DMS114 treated with DMSO at 0.1 percent for 48 hours (cell line): ENCODE measurements around the gene BICD1.

Source experiments
- DNase-seq: peaks from one replicate; lab custom pipeline; 2025; ENCODE audit not compliant: unreplicated experiment; lab: John Stamatoyannopoulos, UW

The BICD1 gene

DNA sequence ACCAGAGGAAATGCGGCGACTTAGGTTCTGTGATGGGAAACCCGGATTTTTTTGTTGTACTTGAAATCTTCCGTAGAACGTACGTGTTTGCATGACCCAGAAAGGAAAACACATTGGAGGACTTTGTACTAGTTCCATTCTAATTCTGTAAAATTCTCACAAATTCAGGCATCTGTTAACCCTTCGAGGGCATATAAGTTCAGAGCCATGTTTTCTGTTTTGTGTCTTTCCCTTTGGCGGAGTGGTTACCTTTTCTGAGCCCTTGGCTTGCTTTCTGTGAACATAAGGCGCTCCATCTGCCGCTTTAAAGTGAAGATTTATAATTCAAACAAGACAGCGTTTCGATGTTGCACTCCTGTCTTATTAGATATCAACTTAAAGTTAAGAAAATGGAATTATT, 34.2 kb downstream of the BICD1 start:
- DNase-seq = no peak

DNA sequence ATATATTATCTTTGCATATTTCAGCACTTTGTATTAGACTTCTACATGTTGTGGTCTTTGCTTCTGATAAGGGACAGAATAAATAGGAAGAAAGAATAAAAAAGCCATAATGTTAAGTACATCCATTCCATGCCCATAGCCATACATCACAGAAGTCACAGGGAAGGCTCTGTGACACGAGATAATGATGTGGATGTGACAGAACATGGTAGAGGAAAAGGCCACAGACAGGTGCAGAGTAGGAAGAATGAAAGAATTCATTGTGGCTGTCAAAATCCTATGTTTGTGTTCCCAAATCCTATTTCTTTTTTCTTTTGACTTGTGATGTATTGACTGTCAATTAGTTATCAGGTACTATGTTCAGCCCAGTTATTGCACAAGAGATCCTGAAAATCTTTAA, 38.4 kb downstream of the BICD1 start:
- DNase-seq = no peak

DNA sequence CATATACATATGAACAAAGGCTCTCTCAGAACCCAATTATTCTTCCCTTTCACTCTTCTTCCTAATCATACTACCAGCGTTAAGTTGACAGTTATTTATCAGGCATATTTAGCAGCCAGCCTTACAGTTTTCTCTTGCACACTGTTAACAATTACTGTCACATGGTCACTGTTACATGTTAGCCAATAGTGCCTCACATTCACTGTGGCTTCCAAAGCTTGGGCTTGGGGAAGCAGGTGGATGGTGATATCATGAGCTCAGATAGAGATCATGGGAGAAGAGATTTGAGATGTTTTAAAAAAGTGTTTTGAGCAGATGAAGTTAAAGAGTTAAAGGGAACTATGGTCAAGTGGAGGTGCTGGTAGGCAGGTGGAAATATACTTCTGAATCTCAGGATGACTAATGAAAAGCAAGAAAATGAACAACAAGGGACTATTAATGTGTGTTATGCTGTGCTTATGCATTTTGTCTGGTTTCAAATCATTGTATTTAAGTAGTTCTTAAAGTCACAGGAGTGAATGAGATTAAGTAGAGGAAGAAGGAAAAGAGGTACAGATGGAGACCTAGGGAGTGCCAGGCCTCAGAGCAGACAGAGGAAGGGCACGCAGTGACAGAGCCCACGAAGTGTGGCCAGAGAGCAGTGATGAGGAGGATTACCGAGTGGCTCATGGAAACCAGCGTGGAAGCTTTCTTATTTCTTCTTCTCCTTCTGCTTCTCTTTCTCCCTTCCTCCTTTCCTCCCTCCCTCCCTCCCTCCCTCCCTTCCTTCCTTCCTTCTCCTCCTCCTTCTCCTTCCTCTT, 39.6 kb downstream of the BICD1 start:
- no peak for DNase-seq

DNA sequence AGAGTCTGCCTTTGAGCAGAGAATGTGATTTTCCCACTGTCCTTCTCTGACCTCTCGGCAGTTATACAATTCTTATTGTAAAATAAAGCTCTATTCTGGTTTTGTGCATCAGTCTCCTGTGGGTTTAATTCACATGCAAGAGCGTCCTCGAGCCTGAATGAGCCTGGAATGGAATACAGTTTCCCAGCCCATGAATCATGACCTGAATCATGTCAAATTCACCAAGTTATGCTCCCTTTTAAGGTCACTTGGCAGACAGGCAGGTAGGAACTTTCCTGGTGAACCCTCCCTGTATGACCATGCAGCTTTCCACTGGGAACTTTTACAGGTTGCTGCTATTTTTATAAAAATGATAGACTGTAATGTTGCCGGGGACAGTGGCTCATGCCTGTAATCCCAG, 41.7 kb downstream of the BICD1 start:
- DNase-seq = no peak

DNA sequence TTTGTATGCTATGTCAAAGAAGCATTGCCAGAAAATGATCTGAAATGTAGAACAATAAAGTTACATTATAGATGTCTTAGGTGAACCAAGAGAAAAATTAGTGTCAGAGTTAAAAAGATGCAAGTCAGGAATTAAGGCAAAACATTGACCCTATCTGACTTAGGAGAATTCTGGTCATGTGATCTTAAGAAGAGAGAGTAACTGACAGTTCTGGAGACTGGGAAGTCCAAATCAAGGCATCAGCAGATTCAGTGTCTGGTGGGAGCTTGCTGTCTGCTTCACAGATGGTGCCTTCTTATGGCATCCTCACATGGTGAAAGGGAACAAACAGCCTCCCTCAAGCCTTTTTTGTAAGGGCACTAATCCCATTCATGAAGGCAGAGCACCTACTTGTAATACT, 42.8 kb downstream of the BICD1 start:
- no peak for DNase-seq

DNA sequence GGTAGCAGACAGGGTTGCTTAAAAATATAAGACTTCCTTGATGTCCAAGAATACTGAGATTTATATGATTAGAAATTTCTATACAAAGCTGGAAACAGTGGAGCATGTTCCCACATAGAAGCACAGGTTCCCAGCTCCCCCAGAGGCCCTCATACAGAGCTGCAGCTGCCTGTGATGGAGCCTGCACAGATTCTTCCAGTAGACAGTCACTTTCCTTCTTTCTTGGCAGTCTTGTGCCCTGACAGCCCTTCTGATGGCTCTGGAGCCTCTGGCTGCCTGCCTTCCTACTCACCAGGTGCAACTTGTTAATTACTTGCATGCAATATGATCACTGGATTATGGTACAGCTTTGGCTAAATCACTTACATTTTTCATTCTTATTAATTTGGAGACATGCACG, 44.4 kb downstream of the BICD1 start:
- no peak for DNase-seq

DNA sequence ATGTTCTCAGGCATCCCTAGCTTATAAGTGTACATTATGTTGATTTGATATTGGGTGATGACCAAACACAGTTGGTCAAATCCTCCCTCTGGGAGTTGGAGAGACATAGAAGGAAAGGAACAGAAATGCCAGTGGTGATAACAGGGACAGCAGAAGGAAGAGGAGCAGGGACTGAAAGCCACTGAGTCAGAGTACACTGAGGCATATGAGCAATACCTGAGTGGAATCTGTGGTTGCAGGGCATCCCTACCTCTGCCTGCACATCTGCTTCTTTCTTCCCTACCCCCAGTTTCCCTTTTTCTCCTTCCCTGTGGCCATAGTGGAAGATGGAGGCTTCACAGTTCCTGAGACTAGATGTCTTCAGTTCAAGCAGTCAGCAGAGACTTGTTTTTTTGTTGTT, 44.9 kb downstream of the BICD1 start:
- DNase-seq = no peak

DNA sequence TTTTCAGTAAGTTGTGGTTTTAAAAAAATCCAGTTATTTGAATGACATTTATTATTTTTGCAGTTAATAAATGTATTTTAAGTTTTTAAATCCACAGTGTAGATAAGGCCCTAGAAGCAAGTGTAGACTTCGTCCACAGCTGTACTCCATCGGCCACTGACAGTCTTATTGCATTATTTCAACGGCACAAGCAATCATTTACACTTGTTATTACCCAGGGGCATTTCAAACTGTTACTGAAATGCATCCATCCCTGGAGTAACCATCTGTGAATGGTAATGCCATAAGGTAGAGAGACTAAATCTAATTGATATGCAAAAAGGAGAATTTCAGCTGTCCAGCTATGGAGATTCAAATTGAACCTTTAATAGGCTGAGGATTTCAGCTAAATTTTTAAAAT, 48.4 kb downstream of the BICD1 start:
- DNase-seq = no peak

DNA sequence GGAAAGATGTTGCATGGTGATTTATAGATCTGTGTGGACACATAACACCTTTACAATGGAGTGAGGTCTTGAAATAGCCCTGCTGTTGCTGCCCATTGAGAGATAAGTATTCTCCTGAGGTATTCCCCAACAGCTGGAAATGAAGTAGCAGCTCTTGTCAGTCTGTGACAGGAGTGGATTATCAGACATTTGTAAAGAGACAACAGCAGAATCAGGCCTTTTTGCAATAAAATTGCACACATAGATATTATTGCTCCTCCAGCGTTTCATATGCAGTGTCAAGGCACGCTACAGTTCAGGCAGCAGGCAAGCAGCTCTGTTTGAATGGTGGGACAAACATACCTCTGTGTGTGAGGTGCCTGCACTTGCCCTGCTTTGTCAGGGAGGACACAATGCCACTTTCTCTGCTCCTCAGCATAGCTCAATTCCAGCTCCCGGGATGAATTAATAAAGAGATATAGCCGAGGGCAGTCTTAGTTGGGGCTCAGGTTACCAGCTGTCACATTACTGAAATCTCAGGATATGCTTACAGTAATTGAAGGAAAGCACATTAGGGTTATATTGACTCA, 49.4 kb downstream of the BICD1 start:
- DNase-seq = no peak

DNA sequence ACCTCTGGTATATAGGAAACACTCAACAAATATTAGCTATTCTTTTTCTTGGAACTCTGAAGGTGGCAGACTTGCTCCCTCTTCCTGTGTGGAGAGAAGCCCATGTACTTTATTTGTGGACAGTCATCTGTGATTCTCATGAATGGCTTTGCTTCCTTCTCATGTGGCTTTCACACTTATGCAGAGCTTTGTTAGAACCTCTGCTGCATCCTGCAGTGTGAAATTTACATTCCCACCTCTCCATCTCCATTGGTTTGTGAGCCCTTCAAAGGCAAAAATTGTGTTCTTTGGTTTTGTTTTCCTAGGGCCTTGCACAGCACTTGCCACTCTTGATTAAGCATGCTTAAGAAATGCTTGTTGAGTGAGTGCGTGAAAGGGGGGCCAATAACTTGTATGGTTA, 51.9 kb downstream of the BICD1 start:
- DNase-seq = no peak

DNA sequence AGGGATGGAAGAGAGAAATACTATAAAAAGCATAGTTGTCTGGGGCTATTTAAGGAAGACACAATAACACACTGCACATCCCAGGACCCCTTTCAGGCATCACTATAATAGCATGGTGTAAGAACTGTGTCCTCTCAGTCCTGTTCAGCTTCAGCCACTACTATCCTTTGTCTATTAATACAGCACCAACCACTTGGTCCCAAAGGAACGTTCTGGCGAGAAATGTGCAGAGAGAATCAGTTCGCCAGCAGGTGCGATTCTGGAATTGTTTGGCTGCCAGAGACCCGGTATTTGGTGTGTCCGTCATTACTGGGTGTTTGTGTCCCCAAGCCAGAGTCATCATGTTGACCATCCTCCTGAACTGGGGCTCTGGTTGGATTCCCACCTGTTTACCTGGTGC, 52.7 kb downstream of the BICD1 start:
- DNase-seq = no peak

DNA sequence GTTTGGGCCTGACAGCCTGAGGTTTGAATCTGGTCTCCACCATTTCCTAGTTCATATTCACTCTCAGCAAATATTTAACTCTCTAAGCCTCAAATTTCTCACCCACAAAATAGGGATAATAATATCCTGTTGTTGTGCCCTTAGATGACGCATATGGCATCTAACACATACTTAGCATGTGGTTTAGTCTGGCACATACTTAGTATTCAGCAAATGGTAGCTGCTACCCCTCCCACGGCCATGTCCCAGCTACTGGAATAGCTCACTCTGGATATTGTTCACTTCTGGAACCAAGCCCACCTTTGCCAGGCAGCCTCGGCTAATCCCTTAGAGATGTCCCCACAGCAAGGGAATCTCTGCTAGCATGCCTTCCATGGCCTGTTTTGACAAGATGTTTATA, 53.3 kb downstream of the BICD1 start:
- DNase-seq = no peak

DNA sequence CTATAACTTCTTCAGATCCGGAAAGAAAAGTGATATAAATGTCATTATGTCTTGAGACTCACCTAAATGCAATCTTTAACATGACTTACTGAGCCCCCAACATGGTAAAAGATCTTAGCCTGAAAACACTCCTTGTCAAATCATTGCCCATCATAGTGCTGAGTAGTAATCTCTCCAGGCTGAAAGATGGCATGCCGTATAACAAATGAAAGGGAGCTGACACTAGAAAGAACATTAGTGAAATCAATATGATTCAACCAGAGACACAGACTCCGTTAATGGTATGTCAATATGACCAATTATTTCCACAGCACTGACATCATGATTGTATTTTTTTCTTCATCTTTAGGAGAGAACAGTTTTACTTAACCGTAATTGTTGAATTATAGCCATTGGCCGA, 54.4 kb downstream of the BICD1 start:
- no peak for DNase-seq

DNA sequence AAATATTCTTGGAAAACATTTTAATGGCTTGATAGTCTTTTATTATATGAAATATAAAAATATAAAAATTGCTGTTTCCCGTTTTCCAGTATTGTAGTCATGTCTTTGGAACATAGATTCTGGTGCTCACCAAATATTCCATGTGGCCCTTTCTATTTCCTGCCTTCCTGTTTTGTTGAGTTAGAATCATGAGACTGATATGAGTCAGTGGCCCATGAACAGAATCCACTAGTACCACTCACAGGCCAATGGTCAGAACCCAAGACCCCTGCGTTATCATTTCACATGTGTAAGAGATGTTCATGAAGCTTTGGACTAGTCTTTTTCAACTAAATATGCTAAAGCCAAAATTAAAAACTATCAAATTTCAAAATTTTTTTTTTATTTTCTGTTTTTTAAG, 56.9 kb downstream of the BICD1 start:
- DNase-seq = no peak

DNA sequence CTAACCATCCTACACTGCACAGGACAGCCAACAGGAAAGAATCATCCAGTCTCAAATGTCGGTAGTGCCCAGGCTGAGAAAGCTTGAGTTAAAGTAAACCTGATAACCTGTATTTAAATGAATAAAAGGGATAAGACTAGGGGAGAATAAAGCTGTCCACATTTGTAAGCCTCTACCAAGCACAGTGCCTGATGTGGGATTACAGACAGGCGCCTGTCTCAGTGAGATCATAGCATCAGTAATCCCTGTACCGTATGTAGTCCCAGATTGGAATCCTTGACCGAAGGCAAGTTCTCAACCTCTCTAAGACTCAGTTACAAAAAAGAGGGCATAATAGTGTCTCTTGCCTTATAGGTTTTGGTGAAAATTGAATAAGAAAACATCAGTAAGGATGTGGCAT, 59.9 kb downstream of the BICD1 start:
- no peak for DNase-seq

DNA sequence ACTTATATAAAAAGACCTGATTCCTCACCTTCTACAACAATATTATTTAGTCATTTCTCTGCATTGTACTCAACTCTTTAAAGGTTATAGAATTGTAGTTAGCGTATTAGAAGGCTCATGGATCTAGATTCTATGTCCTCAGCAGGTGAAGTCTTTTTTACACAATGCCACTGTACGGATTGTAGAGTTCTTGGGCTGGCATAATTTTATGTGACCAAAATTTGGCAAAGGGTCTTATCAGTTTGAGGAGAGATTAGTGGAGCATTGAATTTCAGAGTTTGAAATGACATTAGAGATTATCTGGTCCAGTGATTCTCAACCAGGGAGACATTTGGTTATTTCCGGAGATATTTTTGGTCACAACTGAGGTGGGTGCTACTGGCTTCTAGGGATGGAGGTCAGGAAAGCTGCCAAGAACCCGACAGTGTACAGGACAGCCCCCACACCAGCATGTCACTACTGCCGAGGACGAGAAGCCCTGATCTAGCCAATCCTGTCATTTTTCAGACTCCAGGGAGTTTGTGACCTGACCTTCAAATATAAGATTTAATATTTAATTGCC, 63.9 kb downstream of the BICD1 start:
- DNase-seq = no peak

DNA sequence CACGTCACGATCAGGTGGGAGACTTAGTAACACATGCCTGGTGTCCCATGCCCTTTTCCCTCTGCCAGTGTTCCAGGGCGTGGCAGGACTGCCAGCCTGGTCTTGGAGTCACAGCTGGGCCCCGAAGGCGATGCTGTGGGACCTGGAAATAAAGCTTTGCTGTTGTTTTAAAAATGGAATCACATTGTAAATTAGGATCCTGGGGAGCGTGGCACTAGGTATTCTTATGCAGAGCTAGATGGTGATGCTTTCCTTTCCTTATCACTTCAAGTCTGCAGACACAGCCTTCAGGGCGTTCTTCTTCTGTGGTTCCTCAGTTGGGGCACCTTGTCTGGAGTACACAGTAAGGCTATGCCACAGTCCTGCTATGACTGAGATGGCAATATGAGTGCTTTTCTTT, 64.6 kb downstream of the BICD1 start:
- no peak for DNase-seq

DNA sequence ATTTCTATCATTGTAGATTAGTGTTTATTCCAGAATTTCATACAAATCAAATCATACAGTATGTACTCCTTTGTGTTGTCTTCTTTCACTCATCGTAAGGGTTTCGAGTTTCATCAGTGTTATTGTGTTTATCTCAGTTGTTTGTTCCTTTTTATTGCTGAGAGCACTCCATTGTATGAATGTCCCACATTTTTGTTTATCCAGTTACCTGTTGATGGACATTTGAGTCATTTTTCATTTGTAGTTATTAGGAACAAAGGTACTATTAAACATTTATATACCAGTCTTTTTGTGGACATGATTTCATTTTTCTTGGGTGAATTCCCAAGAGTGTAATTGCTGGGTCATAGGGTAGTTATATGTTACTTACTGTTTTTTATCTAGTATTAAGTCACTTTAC, 70.0 kb downstream of the BICD1 start:
- DNase-seq = no peak

DNA sequence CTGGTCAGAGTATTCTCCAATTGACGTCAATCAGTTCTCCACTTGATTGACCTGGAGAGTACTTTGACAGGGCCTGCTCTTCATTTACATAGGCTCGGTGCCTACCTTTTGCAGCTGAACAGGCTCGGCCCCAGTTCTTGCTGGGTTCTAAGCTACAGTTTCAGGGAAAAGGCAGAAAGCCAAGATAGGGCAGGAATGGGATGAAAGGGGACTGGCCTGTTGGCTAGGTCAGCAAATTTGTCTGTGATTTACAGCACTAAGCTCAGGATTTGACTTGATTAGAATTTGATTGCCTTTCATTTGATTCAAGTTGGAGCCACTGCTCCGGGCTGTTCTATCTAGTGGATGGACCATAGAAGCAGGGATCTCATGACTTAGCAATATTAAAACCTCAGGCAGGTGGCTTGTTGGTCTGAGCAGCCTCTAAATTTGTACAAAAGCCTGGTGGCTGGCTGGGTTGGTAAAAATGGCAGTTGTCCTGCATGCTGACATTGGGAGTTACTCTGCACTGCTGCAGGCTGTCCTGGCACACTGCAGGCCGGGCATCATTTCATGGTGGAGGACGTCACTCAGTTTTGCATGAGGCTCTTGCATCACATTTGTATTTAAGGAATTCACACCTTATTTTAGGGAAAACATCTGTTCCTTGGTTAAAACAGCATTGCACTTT, 71.8 kb downstream of the BICD1 start:
- DNase-seq = no peak

DNA sequence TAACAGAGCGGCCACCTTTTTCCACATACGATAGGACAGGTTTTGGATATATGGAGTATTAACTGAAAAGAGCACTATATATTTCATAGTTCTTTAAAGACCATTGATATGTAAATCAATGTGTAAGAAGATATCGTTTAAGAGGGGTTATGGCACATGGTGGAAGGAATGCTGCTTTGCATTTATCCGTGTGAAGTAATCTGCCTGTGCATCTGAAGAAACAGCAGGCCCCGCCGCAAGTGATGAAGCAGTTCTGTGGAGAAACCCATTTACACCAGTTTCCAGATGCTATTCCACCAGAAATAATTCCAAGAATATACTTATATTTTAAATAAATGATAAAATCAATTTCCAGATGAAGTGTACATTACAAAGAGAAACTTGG, 72.4 kb downstream of the BICD1 start:
- DNase-seq = no peak

DNA sequence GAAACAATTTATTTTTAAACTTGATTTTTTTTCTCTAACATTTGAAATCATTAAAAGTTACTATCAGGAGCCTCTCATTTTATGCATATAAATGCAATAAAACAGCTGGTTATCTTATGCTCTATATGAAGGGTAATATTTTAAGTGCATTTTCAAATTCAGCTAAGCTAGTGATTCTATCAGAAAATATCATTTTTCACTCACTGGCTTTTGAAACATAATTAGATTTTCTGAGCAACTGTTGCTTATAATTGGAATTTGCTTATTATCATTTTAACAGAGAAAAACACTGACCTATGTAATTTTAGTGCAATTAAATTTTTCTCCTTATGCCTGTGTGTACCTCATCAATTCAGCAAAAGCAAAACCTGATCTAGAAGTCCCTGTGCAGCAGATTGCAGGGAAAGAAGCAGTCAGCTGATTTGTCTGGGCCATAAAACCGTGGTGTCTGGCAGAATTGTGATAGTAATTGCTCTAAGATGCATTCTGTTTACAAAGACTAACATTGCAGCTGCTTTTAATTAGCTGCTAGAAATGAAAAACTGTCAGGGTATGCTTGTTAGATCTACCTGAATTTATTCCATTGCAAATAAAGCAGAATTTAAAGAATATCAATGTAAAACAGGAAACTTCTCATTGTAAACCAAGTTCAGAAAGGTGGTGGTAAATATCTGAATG, 75.0 kb downstream of the BICD1 start:
- DNase-seq = no peak

DNA sequence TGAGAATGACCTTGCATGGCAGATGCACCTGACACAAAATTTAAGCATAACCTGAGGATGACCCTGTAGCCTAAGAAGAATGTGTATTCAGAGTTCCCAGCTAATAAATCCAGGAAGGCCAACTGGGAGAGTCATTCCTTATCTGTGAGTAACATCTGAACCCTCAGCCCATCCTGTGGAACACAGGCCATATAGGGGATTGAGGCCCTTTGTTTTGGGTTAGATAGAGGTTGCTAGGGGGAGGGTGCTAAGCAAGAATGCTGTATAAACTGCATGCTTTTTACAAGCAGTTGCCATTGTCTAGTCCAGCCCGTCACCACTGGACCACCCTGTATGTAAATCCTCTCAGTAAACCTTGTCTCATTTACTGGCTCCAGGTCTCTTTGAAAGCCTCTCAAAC, 77.0 kb downstream of the BICD1 start:
- DNase-seq = no peak
